NCI-H2196 (cell line): ENCODE data around the gene TXN2.
A peak's percentile ranks its signal among the peaks of the same experiment; 100 is the strongest.
"Not testable (repeated sequence)": the region's sequence is repeated elsewhere in the genome, so short reads cannot be mapped to it uniquely, and the experiment has no call there.

ENCODE experiments used
- DNase-seq: peaks from one replicate; lab custom pipeline; 2025; ENCODE audit not compliant: unreplicated experiment; lab: John Stamatoyannopoulos, UW

TXN2 gene

GRCh38 chr22:36456464-36456845, 25.0 kb downstream of the TXN2 start:
- DNase-seq: no peak

- no peak for DNase-seq
Measured at GRCh38 chr22:36455571-36456463, 25.6 kb downstream of the TXN2 start.

GRCh38 chr22:36454916-36455570, 26.4 kb downstream of the TXN2 start:
- peak; percentile 82 for DNase-seq

- DNase-seq: no peak
Measured at GRCh38 chr22:36453855-36454378, 27.5 kb downstream of the TXN2 start.

GRCh38 chr22:36452978-36453607, 28.3 kb downstream of the TXN2 start:
- not testable (repeated sequence) for DNase-seq

- no peak for DNase-seq
Measured at GRCh38 chr22:36452250-36452977, 29.0 kb downstream of the TXN2 start.

- not testable (repeated sequence) for DNase-seq
Measured at GRCh38 chr22:36450923-36451322, 30.5 kb downstream of the TXN2 start.

GRCh38 chr22:36449596-36450175, 31.8 kb downstream of the TXN2 start:
- no peak for DNase-seq

- no peak for DNase-seq
Measured at GRCh38 chr22:36447632-36448031, 33.8 kb downstream of the TXN2 start.

- no peak for DNase-seq
Measured at GRCh38 chr22:36445158-36445668, 36.2 kb downstream of the TXN2 start.

GRCh38 chr22:36443198-36443770, 38.2 kb downstream of the TXN2 start:
- no peak for DNase-seq

- no peak for DNase-seq
Measured at GRCh38 chr22:36442506-36443197, 38.8 kb downstream of the TXN2 start.

GRCh38 chr22:36440429-36441002, 40.9 kb downstream of the TXN2 start:
- no peak for DNase-seq

GRCh38 chr22:36439481-36440271, 41.8 kb downstream of the TXN2 start:
- no peak for DNase-seq

- DNase-seq: peak; percentile 44
Measured at GRCh38 chr22:36435516-36436415, 45.7 kb downstream of the TXN2 start.

- peak; percentile 73 for DNase-seq
Measured at GRCh38 chr22:36433318-36434231, 47.9 kb downstream of the TXN2 start.
